ENCODE results near the gene GUK1.

DNA sequence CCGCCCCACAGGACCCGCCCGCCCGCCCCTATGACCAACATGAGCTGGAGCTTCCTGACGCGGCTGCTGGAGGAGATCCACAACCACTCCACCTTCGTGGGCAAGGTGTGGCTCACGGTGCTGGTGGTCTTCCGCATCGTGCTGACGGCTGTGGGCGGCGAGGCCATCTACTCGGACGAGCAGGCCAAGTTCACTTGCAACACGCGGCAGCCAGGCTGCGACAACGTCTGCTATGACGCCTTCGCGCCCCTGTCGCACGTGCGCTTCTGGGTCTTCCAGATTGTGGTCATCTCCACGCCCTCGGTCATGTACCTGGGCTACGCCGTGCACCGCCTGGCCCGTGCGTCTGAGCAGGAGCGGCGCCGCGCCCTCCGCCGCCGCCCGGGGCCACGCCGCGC is 17.6 kb downstream of the GUK1 start:
- TF ChIP-seq EZH2 (IDR thresholded peaks at IDR 0.05) (no peak), POLR2AphosphoS5 (IDR thresholded peaks at IDR 0.05; ENCODE audit: borderline replicate concordance, low read depth, low read length) (no peak)

Measured in SK-N-MC (cell line).